ENCODE results near the gene EIF4B.

The EIF4B gene

GRCh38 chr12:53069621-53070410 lies 63.6 kb downstream of the EIF4B start:
- DNase-seq: no peak

- DNase-seq: no peak
These were observed 64.7 kb downstream of the EIF4B start for GRCh38 chr12:53070877-53071492.

- no peak for DNase-seq
These were observed 65.6 kb downstream of the EIF4B start for GRCh38 chr12:53071591-53072551.

- no peak for DNase-seq
These were observed 67.6 kb downstream of the EIF4B start for GRCh38 chr12:53073881-53074280.

DNA sequence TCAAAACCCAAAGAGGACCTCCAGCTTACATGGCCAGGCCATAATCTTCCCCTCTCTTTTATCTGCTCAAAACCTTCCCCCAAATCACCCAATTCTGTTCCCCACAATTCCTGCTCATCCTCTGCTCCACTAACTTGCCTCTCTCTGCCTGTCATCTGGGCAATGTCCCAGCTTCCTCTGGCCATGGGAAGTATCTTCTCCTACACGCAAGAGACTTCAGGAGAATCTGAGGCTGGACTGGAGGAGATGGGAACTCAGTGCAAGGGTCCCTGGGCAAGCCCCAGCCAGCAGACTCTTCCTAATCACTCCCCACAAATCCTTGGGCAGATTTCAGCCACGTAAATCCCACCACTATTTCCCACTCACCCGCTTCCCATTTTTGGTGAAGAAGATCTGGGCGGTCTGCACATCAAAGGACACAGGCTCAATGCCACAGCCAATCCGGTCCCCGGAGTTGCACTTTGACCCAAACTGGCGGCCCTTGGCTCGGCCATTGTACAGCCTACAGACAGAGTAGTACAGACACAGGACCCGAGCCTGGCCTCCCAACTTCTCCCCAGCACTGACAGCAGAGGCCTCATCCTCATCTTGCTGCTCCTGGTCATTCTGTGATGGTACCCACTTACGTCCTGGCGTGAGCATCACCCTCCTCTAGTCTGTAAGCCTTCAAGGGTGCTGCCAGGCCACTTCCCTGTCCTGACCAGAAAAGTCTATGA lies 68.2 kb downstream of the EIF4B start:
- no peak for DNase-seq

GRCh38 chr12:53074999-53075370 lies 68.7 kb downstream of the EIF4B start:
- no peak for DNase-seq

DNA sequence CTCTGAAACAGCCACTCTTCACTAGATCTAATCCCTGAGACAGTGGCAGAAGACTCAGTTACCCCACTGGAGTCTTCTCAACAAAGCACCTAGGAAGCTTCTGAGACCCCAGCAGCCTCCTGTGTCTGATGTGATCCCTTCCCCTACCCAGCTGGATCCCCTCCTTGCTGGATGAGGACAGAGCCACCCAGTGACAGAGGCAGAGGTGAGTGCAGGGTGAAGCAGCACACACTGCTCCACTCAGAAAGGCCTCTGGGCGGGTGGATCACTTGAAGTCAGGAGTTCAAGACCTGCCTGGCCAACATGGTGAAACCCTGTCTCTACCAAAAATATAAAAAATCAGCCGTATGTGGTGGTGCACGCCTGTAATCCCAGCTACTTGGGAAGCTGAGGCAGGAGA lies 70.2 kb downstream of the EIF4B start:
- no peak for DNase-seq

GRCh38 chr12:53077030-53077429 lies 70.8 kb downstream of the EIF4B start:
- no peak for DNase-seq

DNA sequence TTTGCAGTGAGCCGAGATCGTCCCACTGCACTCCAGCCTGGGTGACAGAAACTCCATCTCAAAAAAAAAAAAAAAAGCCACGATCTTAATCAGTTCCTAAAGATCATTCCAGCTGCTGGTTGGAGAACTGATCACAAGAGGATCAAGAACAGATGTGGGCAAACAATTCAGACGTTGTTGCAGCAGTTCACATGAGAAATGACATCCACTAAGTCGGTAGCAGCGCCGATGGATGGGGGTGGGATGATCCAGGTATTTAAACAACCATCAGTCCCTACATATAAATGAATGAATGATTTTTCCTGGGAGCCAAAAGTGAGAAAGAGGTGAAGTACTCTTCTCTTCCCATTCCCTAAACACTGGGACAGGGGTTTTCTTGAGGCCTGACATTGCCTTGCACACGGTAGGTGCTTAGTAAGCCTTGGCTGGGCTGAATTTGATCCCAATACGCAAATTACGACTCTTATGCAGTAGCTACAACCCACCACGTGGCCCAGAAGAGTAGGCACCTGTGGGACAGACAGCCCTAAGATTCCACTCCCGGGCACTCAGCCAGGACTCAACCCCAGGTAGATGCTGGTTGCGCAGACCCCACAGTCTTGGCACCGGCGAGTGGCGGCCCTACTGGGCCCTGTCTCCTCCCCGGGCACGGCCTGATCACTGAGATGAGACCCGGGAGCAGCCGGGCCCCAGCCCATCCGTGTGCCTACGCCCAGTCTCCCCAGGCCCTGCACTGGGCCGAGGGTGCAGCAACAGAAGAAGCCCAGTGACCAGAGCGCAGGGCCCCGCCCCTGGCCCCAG lies 72.4 kb downstream of the EIF4B start:
- DNase-seq: peak in 6 of 56 donors; percentile 49 to 88 (median 66)

DNA sequence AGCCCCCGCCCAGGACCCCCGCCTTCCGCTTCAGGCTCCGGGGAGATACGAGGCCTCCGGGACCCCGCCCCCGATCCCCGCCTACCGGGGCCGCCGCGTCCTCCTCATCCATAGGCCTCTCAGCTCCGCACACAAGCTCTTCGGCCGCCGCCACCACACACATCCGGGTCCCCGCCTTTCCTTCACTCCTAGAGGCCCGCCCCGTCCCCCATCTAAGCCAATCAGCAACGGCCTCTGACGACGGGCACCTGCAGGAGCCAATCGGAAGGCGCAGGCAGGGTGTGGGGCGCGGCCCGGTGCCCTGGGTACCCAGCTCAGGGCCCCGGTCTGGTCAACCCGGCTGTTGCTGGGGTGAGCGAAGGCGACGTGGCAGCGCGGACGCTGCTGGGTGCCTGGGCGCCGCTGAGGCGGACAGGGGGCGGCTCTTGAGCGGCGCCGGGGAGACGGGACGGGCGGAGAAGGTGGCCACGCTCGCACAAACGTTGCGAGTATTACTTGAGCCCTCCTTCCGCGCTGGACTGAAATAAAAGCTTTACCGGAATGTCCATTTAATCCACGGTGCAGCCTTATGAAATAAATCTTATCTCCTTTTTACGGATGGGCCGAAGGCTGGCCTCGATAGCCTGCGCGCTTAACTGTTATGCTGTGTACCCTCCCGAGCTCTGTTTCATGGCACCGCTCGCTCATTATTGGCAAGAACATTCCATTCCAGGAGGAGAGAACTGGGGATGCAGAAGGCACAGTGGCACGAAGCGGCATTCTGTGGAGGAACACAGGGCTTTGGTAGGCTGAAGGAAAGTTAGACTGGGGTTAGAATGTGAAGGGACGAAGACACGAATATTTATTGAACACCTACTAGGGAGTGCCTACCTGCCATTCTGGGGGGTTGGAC lies 73.2 kb downstream of the EIF4B start, which contains the start of gene SPRYD3:
Gene SPRYD3, minus strand, starts transcription at position 165 of the 892 bp plus-strand sequence. Its CDS starts 57 bp downstream, at position 108.
- DNase-seq: peak; percentile 54 to 99 (median 96)

DNA sequence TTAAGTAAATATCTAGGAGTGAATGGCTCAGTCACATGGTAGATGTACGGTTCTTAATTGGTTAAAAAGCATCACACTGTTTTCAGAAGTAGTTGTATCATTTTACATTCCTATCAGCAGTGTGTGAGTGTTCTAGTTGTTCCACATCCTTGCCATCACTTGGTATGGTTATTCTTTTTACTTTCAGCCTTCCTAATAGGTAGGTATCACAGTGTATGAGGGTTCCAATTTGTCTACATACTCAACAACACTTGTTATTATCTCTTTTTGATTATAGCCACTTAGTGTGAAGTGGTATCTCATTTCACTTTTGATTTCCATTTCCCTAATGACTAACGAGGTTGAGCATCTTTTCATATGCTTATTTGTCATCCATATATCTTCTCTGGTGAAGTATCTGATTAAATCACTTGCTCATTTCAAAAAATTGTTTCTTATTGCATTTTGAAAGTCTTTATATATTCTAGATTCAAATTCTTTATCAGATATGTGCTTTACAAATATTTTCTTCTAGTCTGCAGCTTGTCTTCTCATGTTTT lies 76.5 kb downstream of the EIF4B start:
- DNase-seq: no peak

- no peak for DNase-seq
These were observed 80.1 kb downstream of the EIF4B start for GRCh38 chr12:53086361-53086760.

DNA sequence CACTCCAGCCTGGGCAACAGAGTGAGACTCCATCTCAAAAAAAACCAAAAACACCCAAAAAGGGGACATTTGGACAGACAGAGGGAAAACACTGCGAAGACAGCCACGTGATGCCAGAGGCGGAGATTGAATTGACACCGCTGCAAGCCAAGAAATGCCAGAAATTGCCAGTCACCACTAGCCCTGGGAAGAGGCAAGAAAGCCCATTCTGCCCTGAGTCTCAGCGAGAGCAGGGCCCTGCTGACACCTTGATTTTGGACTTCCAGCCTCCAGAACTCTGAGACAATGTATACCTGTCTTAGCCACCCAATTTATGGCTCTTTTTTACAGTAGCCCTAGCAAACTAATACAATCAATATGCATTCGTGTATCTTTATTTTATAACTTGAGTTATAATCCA lies 83.8 kb downstream of the EIF4B start:
- DNase-seq: no peak

DNA sequence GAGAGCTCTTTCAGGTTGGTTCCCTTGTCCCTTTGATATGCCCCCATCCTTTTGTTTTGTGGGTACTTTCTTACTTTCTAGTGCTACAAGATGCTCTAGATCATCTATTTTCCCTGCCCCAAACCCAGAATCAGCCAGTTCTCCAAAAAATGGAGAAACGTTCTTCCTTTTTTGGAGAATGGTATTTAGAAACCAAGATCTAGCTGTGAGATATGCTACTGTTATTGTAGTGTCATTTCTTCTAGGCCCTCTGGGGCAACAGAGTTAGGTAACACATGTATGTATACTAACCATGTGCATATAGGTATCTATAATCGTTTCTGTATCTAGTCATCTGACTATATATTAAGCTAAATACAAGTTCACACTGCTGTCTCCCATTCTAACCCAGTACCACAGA lies 84.3 kb downstream of the EIF4B start:
- no peak for DNase-seq

GRCh38 chr12:53091756-53092155 lies 85.5 kb downstream of the EIF4B start:
- no peak for DNase-seq
